HG02588 (cell line): ENCODE data around the gene MSH3.
A peak's percentile ranks its signal among the peaks of the same experiment; 100 is the strongest.
"Not testable (repeated sequence)": the region's sequence is repeated elsewhere in the genome, so short reads cannot be mapped to it uniquely, and the experiment has no call there.

Experiments
- ATAC-seq: cut with Tn5 transposase; IDR thresholded peaks from one replicate; pipeline ENCODE4 v1.9.1; 2021; ENCODE audit warnings: mild to moderate bottlenecking, moderate library complexity; ENCODE audit not compliant: unreplicated experiment

The MSH3 gene

DNA sequence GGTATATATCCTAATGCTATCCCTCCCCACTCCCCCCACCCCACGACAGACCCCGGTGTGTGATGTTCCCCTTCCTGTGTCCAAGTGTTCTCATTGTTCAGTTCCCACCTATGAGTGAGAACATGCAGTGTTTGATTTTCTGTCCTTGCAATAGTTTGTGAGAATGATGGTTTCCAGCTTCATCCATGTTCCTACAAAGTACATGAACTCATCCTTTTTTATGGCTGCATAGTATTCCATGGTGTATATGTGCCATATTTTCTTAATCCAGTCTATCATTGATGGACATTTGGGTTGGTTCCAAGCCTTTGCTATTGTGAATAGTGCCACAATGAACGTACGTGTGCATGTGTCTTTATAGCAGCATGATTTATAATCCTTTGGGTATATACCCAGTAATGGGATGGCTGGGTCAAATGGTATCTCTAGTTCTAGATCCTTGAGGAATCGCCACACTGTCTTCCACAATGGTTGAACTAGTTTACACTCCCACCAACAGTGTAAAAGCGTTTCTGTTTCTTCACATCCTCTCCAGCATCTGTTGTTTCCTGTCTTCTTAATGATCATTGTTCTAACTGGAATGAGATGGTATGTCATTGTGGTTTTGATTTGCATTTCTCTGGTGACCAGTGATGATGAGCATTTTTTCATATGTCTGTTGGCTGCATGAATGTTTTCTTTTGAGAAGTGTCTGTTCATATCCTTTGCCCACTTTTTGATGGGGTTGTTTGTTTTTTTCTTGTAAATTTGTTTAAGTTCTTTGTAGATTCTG is 186.8 kb downstream of the MSH3 start:
- ATAC-seq = not testable (repeated sequence)

GRCh38 chr5:80846422-80846821 is 192.0 kb downstream of the MSH3 start:
- ATAC-seq = not testable (repeated sequence)

GRCh38 chr5:80850168-80850567 is 195.7 kb downstream of the MSH3 start:
- ATAC-seq = not testable (repeated sequence)

GRCh38 chr5:80852331-80853245 is 198.1 kb downstream of the MSH3 start:
- ATAC-seq = no peak

DNA sequence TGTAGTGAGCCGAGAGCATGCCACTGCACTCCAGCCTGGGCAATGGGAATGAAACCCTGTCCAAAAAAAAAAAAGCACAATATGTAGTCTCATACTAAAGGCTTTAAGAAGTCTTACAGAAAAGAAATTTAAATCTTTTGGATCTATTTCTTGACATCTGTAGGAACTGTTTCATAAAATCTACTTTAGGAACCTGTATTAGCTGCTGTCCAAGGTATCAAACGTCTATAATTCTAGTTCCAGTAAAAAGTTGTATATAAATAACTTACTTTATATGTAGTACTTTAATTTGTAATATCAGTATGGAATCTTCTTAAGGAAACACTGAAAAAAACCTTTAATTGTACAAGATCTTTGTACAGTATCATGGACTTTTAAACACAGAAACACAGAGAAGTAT is 199.0 kb downstream of the MSH3 start:
- no peak for ATAC-seq

DNA sequence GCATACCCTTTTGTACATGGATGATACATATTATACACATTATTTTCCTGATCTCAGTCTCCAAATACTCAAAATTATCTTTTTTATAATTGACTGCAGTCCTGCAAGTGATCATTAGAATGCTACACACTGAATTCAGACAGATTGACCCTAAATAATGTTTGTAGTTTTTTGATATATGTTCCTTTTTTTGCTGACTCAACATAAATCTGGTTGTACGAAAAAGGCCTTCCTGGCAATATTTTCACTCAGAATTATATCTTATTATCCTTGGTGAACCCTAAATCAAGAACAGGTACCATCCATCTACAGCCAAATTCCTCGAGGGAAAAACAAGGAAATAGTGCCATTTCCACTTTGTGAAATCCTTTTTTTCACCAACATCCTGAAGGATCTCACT is 200.1 kb downstream of the MSH3 start:
- no peak for ATAC-seq

DNA sequence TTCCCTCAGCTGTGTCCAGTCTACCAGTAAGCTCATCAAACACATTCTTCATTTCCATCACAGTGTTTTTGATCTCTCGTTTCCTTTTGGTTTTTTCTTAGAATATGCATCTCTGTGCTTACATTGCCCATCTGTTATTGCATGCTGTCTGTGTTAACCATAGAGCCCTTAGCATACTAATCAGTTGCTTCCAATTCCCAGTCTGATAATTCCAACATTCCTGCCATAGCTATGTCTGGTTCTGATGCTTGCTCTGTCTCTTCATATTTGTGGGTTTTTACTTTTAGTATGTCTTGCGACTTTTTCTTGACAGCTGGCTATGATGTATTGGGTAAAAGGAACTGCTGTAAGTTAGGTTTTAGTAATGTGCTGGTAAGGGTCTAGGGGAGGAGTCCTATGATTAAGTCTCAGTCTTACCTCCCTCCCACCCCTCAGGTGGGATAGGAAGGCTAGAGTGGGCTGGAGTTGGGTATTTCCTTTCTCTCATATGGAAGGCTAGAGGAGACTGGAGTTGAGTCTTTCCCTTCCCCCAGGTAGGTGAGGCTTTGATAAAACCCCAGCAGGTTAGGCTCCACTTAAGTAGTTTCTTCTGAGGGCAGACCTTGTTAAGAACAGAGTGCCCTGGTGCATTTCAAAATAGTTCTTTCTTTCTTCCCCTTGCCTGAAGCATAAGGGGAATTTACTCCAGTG is 206.6 kb downstream of the MSH3 start:
- ATAC-seq = no peak

GRCh38 chr5:80863708-80864107 is 209.3 kb downstream of the MSH3 start:
- ATAC-seq = no peak

DNA sequence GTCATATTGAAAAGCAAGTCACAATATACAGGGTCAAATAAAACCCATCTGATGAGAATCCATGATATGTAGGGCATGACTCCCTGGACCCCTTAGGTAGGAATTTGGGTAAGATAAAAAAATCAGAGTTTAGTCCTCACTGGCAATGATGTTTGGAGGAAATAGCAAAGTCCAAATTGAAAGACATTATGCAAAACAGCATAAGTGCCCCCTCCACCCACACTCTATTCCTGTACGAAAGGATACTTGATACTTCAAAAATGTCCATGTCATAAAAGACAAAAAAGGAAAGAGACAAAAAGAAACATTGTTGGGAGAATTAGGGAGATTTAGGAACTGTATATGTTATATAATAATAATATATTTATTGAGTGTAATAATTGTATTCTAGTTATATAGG is 209.7 kb downstream of the MSH3 start:
- ATAC-seq = no peak

GRCh38 chr5:80864706-80865435 is 210.4 kb downstream of the MSH3 start:
- ATAC-seq = peak; percentile 81

DNA sequence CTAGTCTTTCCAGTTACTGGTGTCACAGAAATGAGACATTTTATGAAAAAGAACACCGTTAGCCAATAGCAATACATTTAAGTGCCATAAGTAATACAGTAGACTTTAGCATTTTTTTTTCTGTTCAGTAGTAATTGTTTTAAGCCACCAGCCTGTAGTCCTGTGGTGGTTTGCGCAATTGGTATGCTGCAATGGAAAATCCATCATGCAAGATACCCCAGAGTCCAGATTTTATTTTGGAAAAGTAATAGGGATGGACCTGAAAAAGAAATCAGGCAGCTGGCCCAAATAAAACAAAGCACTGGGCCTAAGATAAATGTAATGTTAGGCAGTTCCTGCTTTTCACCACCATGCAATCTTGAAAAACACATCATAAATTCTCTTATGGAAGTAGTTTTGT is 211.1 kb downstream of the MSH3 start:
- ATAC-seq = no peak

DNA sequence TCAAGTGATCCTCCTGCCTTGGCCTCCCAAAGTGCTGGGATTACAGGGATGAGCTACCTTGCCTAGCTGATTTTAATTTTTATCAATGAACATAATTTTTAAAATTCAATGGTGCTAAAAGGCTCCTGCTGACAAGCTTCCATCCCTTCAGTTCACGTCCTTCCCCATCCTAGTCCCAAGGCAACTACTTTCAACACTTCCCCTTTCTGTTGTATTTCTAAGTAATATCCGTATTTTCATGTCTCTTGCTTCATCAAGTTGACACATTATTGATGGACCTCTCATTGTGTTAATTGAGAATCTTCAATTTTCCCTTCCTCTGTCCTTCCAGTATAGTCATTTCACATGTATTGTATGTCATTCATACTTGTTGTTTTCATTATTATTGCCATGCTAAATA is 211.9 kb downstream of the MSH3 start:
- no peak for ATAC-seq

- no peak for ATAC-seq
These were observed 212.8 kb downstream of the MSH3 start for GRCh38 chr5:80867233-80867632.

GRCh38 chr5:80870442-80870841 is 216.0 kb downstream of the MSH3 start:
- ATAC-seq = no peak

DNA sequence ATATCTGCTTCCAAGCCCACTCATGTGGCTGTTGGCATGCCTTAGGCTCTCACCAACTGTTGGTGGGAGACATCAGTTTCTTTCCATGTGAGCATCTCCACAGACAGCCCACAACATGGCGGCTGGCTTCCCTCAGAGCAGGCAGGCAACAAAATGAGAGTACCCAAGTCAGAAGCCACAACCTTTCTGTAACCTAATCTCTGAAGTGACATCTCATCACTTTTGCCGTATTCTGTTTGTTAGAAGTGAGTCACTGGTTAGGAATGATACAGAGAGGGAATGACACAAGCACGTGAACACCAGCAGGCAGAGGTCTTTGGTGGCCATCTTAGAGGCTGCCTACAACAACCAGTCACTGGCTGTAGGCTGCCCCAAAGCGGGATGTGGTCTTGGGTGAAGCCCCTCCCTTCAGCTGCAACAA is 217.1 kb downstream of the MSH3 start:
- no peak for ATAC-seq

DNA sequence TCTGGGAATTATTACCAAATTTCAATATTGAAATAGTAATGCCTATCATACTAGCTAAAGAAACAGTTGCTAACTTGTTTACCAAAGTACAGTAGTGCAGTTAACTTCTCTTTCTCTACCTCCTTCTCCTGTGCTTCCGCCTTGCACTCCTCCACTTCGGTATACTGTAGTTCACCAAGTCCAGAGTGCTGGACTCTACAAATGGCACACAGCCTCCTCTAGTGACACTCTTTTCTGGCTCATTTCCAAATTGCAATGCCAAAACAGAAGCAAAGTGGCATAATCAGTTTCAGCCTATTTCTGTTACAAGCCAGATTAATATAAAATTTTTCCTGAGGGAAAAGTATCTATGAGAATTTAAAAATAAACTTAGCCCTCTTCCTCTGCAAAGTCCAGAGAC is 219.7 kb downstream of the MSH3 start:
- ATAC-seq = no peak

- ATAC-seq = no peak
These were observed 223.1 kb downstream of the MSH3 start for GRCh38 chr5:80877592-80877991.

DNA sequence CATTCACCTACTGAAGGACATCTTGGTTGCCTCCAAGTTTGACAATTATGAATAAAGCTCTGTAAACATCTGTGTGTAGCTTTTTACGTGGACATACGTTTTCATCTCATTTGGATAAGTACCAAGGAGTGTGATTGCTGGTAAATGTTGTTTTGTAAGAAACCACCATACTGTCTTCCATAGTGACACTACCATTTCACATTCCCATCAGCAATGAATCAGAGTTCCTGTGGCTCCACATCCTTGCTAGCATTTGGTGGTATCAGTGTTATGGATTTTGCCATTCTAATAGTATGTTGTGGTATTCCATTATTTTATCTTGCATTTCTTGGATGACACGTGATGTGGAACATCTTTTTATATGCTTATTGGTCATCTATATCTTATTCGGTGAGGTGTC is 227.3 kb downstream of the MSH3 start:
- no peak for ATAC-seq

GRCh38 chr5:80883390-80883789 is 228.9 kb downstream of the MSH3 start:
- ATAC-seq = not testable (repeated sequence)

DNA sequence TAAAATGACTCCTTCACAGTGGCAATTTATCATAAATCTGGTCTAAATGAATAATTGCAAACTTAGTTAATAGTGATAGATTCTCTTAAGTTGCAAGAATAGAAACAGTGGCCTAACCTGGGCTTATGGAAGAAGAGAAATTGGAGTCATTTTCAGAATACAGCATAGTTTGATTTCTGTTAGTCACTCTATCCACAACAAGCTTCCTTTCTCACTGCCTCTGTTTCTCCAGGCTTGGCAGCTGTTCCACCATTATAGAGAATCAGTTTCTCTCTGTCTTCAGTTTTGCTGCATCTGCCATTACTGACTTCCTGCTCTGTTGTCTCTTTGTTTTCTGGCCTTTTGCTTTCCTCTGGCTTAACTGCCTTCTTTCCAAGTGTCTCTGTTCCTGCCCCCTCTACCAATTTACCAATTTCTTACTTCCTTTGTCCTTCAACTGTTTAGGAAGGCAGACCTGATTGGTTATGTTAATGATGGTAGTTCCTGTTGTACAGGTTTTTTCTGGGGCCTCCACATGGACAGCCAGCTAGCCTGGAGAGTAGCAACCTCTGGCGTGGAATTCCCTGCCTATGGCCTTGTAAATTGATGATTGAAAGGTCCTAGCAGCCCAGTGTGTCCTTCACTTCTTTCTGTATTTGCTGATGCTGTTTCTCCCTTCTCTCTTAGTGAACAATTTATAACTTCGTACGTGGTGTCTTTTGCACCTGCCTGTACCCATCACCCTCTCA is 229.8 kb downstream of the MSH3 start:
- ATAC-seq = no peak
